ENCODE data around the gene TEF.

- TF ChIP-seq EP300 (IDR thresholded peaks at IDR 0.05; ENCODE audit: borderline replicate concordance) = no peak
- no peak for TF ChIP-seq TEAD4 (IDR thresholded peaks at IDR 0.05)
- no peak for TF ChIP-seq REST (IDR thresholded peaks at IDR 0.05; ENCODE audit: low read depth)
- no peak for TF ChIP-seq TAF1 (IDR thresholded peaks at IDR 0.05; ENCODE audit: low read depth)
- TF ChIP-seq MAX (IDR thresholded peaks at IDR 0.05) = no peak
- no peak for TF ChIP-seq CREB1 (IDR thresholded peaks at IDR 0.05; ENCODE audit: low read depth)
- TF ChIP-seq FOXM1 (IDR thresholded peaks at IDR 0.05; ENCODE audit: borderline replicate concordance, low read depth) = no peak
- no peak for TF ChIP-seq ZBTB7A (IDR thresholded peaks at IDR 0.05; ENCODE audit: low read depth)
- TF ChIP-seq CEBPB (IDR thresholded peaks at IDR 0.05) = no peak
- no peak for TF ChIP-seq USF1 (IDR thresholded peaks at IDR 0.05)
- TF ChIP-seq NFIC (IDR thresholded peaks at IDR 0.05) = no peak
- no peak for TF ChIP-seq YY1 (IDR thresholded peaks at IDR 0.05; ENCODE audit: low read depth)
- no peak for TF ChIP-seq EGR1 (IDR thresholded peaks at IDR 0.05)
- no peak for TF ChIP-seq TCF12 (IDR thresholded peaks at IDR 0.05; ENCODE audit: low read depth)
Measured at GRCh38 chr22:41408665-41409064, 26.9 kb downstream of the TEF start.

Measured in Ishikawa (cell line).